GM21786 (cell line): ENCODE data around the gene TRAK1.

Experiments used
- ATAC-seq: cut with Tn5 transposase; IDR thresholded peaks from one replicate; pipeline ENCODE4 v1.9.1; 2021; ENCODE audit not compliant: unreplicated experiment

Gene TRAK1

GRCh38 chr3:42122261-42123011 lies 31.3 kb downstream of the TRAK1 start:
- ATAC-seq: peak; percentile 18

- ATAC-seq: peak; percentile 40
Measured at GRCh38 chr3:42123012-42123581, 31.9 kb downstream of the TRAK1 start.

GRCh38 chr3:42123824-42124658 lies 32.9 kb downstream of the TRAK1 start:
- no peak for ATAC-seq

GRCh38 chr3:42127226-42127625 lies 36.1 kb downstream of the TRAK1 start:
- no peak for ATAC-seq

GRCh38 chr3:42128526-42128925 lies 37.4 kb downstream of the TRAK1 start:
- ATAC-seq: no peak

- ATAC-seq: no peak
Measured at GRCh38 chr3:42129014-42129953, 38.1 kb downstream of the TRAK1 start.

- ATAC-seq: no peak
Measured at GRCh38 chr3:42130007-42130328, 38.8 kb downstream of the TRAK1 start.

GRCh38 chr3:42130329-42131070 lies 39.3 kb downstream of the TRAK1 start:
- ATAC-seq: no peak

- no peak for ATAC-seq
Measured at GRCh38 chr3:42133500-42134298, 42.5 kb downstream of the TRAK1 start.

- ATAC-seq: no peak
Measured at GRCh38 chr3:42134867-42135464, 43.8 kb downstream of the TRAK1 start.

GRCh38 chr3:42139621-42140453 lies 48.7 kb downstream of the TRAK1 start:
- ATAC-seq: no peak

GRCh38 chr3:42140665-42141203 lies 49.6 kb downstream of the TRAK1 start:
- no peak for ATAC-seq

GRCh38 chr3:42143440-42143839 lies 52.3 kb downstream of the TRAK1 start:
- ATAC-seq: no peak

- ATAC-seq: no peak
Measured at GRCh38 chr3:42144209-42144608, 53.1 kb downstream of the TRAK1 start.

- no peak for ATAC-seq
Measured at GRCh38 chr3:42148086-42148848, 57.1 kb downstream of the TRAK1 start.

GRCh38 chr3:42148982-42149432 lies 57.9 kb downstream of the TRAK1 start:
- ATAC-seq: no peak

GRCh38 chr3:42149532-42149931 lies 58.4 kb downstream of the TRAK1 start:
- ATAC-seq: no peak
